Panc1 (cell line): ENCODE measurements around the gene VPS26A. TPM values are rescaled to one million over a fixed set of nuclear protein-coding genes. Genes with fewer than 3 reads are reported as not detected.

ENCODE experiments used
- ATAC-seq: fragments of 200-7000 bp; cut with Tn5 transposase; 2 replicates; pipeline ENCODE4 v1.9.1; 2020; ENCODE audit warnings: mild to moderate bottlenecking, moderate library complexity
- BruUV-seq: library from RNA; stranded (reverse); fragments of 400-500 nt; replicated peaks from 2 replicates; lab custom pipeline; 2021; lab: Mats Ljungman, UMichigan
- CTCF ChIA-PET: fragments of 300-600 bp; sonication (Branson Sonifier 250); formaldehyde crosslinking; loops from one replicate; lab custom pipeline; 2022; ENCODE audit warnings: antibody characterized with exemption; lab: Charles Lee
- POLR2A ChIA-PET: fragments of 300-600 bp; sonication (Branson Sonifier 250); formaldehyde crosslinking; loops from one replicate; lab custom pipeline; 2022; ENCODE audit warnings: antibody characterized with exemption; lab: Charles Lee
- DNase-seq: peaks from one replicate; pipeline ENCODE4 v3.0.0-alpha.2; 2010; ENCODE audit warnings: low read depth, low spot score
- H3K27ac ChIP-seq: 2 replicates; pipeline ENCODE4 v1.5.1; 2011; ENCODE audit warnings: mild to moderate bottlenecking, low read length, inconsistent platforms
- H3K27me3 ChIP-seq: fragments of 200-500 bp; sonication (Bioruptor generic); 2 replicates; pipeline ENCODE4 v1.6.0; 2014; ENCODE audit warnings: low read length, inconsistent platforms; ENCODE audit not compliant: control insufficient read depth, insufficient read depth
- H3K36me3 ChIP-seq: fragments of 200-500 bp; sonication (Bioruptor generic); 2 replicates; pipeline ENCODE4 v1.5.1; 2014; ENCODE audit warnings: inconsistent platforms, mild to moderate bottlenecking, low read length, moderate library complexity; ENCODE audit not compliant: control insufficient read depth, insufficient read depth
- H3K4me1 ChIP-seq: 2 replicates; pipeline ENCODE4 v1.5.1; 2011; ENCODE audit warnings: inconsistent platforms, mild to moderate bottlenecking, low read length, moderate library complexity; ENCODE audit not compliant: control insufficient read depth, insufficient read depth
- H3K4me3 ChIP-seq, 2 experiments: 2 replicates each; pipeline ENCODE4 v1.5.1; 2011 to 2012; ENCODE audit warnings: low read depth in 2 of 2, low read length in 2 of 2, mild to moderate bottlenecking in 2 of 2, inconsistent platforms in 1 of 2, moderate library complexity in 1 of 2
- H3K9me3 ChIP-seq: fragments of 200-500 bp; sonication (Bioruptor generic); 2 replicates; pipeline ENCODE4 v1.5.1; 2014; ENCODE audit warnings: low read depth, mild to moderate bottlenecking, inconsistent platforms, low read length, moderate library complexity; ENCODE audit not compliant: control insufficient read depth, insufficient read depth
- POLR2AphosphoS5 ChIP-seq: IDR thresholded peaks from 2 replicates; pipeline ENCODE4 v1.6.1; 2012; ENCODE audit warnings: mild to moderate bottlenecking, low read depth, low read length, moderate library complexity
- SIN3A ChIP-seq: IDR thresholded peaks from 2 replicates; pipeline ENCODE4 v1.6.1; 2012; ENCODE audit warnings: low read depth, mild to moderate bottlenecking, low read length, moderate library complexity, borderline replicate concordance; ENCODE audit not compliant: insufficient read depth
- TCF7L2 ChIP-seq: IDR thresholded peaks from 2 replicates; pipeline ENCODE4 v1.6.1; 2011; ENCODE audit warnings: mild to moderate bottlenecking, low read depth, low read length, inconsistent platforms
- in situ Hi-C: cut with HindIII; loops from 2 replicates; pipeline ENCODE4 v1.10.0; 2016; ENCODE audit warnings: low sequenced_read_pairs, low pct_unique_long_range_greater_than_20kb
- intact Hi-C: fragments of 100-400 bp; cut with micrococcal nuclease; formaldehyde crosslinking; loops from one replicate; pipeline ENCODE4 v1.10.0; 2022; ENCODE audit not compliant: unreplicated experiment
- total RNA-seq: library from RNA; stranded (reverse); gene quantifications from one replicate; pipeline ENCODE4 v1.2.1, GENCODE V29; 2021; ENCODE audit not compliant: unreplicated experiment
- TF ChIP-seq, protein P1 (sequence below): fragments of 450-650 bp; IDR thresholded peaks from 2 replicates; pipeline ENCODE4 v1.5.1; 2017; ENCODE audit warnings: mild to moderate bottlenecking
- TF ChIP-seq, protein P2 (sequence below), 2 experiments: IDR thresholded peaks; 2 replicates each; pipeline ENCODE4 v1.6.1; 2011 to 2012; ENCODE audit warnings: low read depth in 2 of 2, control low read depth in 1 of 2, low read length in 1 of 2, mild to moderate bottlenecking in 1 of 2, moderate library complexity in 1 of 2; ENCODE audit not compliant: insufficient read depth in 1 of 2

VPS26A gene
- total RNA-seq, 1 experiment from 2014 or later, result 88.9 TPM

DNA sequence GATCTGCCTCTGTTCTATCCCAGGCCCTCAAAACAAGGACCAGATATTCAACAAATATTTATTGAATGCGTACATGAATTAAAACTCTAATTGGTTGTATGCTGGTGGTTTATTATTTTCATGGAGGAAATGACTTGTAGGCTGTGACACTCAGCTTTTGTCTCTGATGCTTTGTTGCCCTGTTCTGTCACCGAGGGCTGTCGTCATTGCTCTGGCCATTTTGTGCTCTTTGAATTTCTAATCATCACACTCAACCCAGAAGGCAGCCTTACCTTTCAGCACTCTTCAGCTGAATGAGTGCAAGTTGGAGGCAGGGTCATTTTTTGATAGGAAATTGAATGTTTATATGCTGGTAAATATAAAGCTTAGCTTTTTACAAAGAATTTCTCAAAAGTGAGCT, 21.5 kb upstream of the VPS26A start:
- H3K27ac ChIP-seq, result no peak overlapping the region
- no peaks in the 10 kb centered on the region for H3K36me3 ChIP-seq
- ChIA-PET POLR2A (interaction anchor here (0.6 kb wide), 1 partner anchor 347 kb away, joined by 4 read pairs; no protein-coding TSS in a partner anchor), CTCF (interaction anchor here (0.6 kb wide), 1 partner anchor 222 kb away, joined by 3 read pairs; no protein-coding TSS in a partner anchor)
- DNase-seq (no peak), ATAC-seq (no peak)
- TF ChIP-seq SIN3A (no peak), TCF7L2 (no peak), POLR2AphosphoS5 (no peak)
- TF ChIP-seq, protein P1, sequence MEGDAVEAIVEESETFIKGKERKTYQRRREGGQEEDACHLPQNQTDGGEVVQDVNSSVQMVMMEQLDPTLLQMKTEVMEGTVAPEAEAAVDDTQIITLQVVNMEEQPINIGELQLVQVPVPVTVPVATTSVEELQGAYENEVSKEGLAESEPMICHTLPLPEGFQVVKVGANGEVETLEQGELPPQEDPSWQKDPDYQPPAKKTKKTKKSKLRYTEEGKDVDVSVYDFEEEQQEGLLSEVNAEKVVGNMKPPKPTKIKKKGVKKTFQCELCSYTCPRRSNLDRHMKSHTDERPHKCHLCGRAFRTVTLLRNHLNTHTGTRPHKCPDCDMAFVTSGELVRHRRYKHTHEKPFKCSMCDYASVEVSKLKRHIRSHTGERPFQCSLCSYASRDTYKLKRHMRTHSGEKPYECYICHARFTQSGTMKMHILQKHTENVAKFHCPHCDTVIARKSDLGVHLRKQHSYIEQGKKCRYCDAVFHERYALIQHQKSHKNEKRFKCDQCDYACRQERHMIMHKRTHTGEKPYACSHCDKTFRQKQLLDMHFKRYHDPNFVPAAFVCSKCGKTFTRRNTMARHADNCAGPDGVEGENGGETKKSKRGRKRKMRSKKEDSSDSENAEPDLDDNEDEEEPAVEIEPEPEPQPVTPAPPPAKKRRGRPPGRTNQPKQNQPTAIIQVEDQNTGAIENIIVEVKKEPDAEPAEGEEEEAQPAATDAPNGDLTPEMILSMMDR, result no peak
- TF ChIP-seq, protein P2, sequence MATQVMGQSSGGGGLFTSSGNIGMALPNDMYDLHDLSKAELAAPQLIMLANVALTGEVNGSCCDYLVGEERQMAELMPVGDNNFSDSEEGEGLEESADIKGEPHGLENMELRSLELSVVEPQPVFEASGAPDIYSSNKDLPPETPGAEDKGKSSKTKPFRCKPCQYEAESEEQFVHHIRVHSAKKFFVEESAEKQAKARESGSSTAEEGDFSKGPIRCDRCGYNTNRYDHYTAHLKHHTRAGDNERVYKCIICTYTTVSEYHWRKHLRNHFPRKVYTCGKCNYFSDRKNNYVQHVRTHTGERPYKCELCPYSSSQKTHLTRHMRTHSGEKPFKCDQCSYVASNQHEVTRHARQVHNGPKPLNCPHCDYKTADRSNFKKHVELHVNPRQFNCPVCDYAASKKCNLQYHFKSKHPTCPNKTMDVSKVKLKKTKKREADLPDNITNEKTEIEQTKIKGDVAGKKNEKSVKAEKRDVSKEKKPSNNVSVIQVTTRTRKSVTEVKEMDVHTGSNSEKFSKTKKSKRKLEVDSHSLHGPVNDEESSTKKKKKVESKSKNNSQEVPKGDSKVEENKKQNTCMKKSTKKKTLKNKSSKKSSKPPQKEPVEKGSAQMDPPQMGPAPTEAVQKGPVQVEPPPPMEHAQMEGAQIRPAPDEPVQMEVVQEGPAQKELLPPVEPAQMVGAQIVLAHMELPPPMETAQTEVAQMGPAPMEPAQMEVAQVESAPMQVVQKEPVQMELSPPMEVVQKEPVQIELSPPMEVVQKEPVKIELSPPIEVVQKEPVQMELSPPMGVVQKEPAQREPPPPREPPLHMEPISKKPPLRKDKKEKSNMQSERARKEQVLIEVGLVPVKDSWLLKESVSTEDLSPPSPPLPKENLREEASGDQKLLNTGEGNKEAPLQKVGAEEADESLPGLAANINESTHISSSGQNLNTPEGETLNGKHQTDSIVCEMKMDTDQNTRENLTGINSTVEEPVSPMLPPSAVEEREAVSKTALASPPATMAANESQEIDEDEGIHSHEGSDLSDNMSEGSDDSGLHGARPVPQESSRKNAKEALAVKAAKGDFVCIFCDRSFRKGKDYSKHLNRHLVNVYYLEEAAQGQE (IDR thresholded peaks at IDR 0.05; ENCODE audit: insufficient read depth in 1 of 2, low read depth in 2 of 2, low read length in 1 of 2), result no peak
- no peaks in the 10 kb centered on the region for H3K27me3 ChIP-seq
- H3K4me1 ChIP-seq, result no peaks in the 10 kb centered on the region
- no peak overlapping the region for H3K4me3 ChIP-seq
- intact Hi-C loops (no loop called here), in situ Hi-C loops (no loop called here)
- BruUV-seq, result no TSS peak
- no peaks in the 10 kb centered on the region for H3K9me3 ChIP-seq

DNA sequence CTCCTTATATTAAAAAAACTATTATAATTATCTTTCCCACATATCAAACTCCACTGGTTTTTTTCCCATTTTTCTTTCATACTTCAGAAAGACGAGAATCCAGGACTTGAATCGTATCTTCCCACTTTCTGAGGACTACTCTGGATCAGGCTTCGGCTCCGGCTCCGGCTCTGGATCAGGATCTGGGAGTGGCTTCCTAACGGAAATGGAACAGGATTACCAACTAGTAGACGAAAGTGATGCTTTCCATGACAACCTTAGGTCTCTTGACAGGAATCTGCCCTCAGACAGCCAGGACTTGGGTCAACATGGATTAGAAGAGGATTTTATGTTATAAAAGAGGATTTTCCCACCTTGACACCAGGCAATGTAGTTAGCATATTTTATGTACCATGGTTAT, 20.2 kb upstream of the VPS26A start:
- Histone ChIP-seq H3K36me3 (no peaks in the 10 kb centered on the region), H3K4me3 (no peak overlapping the region), H3K4me1 (no peaks in the 10 kb centered on the region), H3K9me3 (no peaks in the 10 kb centered on the region), H3K27ac (no peak overlapping the region), H3K27me3 (no peaks in the 10 kb centered on the region)
- ChIA-PET CTCF (no interaction called here), POLR2A (no interaction called here)
- BruUV-seq, result no TSS peak
- intact Hi-C loops, result no loop called here
- TF ChIP-seq POLR2AphosphoS5 (no peak), SIN3A (no peak), TCF7L2 (no peak)
- TF ChIP-seq, protein P1, result no peak
- TF ChIP-seq, protein P2 (IDR thresholded peaks at IDR 0.05; ENCODE audit: insufficient read depth in 1 of 2, low read depth in 2 of 2, low read length in 1 of 2), result no peak
- in situ Hi-C loops, result no loop called here
- ATAC-seq, result no peak
- no peak for DNase-seq
